ENCODE results near the gene UXS1. TPM values are rescaled to one million over a fixed set of nuclear protein-coding genes. Genes with fewer than 3 reads are reported as not detected.

Gene UXS1
- total and polyA plus RNA-seq, 2 donors (not counting 3 experiments of a cell fraction or from before 2014, with no cell fraction given): 34.2 to 43.2 TPM

DNA sequence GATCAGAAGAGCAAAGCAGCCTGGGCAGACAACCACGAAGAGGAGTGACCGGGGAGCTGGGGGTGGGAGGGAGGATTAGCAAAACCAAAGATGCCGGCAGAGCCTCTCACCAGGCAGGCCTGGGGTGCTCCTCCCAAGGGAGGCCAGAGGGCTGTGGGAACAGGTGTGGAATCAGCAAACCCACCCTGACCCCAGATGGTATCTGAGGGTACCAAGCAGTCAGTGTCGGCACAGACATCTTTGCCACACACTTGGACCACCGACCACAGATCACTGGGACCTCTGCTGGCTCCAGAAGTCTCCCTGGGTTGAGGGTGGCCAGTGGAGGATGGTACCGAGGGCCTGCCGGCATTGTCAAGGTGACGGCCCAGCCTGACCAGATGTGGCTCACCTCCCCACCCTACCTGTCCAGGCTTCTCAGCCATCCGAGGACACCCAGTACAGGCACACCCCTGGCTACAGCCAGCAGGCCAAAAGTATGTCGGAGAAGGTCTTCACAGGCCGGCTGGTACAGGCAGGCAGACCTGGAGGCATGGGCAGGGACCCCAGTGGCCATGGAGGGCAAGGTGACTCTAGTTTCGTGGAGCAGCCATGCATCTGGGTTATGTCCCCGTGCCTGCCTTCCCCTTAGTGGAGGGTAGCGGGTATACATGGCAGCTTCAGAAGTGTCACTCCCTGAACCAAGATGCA lies 82.1 kb downstream of the UXS1 start:
- Histone ChIP-seq H3K4me2 (ENCODE audit: insufficient read depth, low read length) (no peak overlapping the region), H3K27me3 (ENCODE audit: control insufficient read depth in 2 of 2, insufficient read depth in 2 of 2, low read length in 2 of 2) (no peaks in the 10 kb centered on the region), H2AFZ (ENCODE audit: low read depth, low read length) (no peak overlapping the region), H3K9me1 (replicated peaks; ENCODE audit: control insufficient read depth, extremely low read depth, insufficient read depth, low read length) (no peaks in the 10 kb centered on the region), H4K20me1 (replicated peaks; ENCODE audit: control insufficient read depth, extremely low read depth, insufficient read depth, low read length) (no peaks in the 10 kb centered on the region), H3K9me3 (replicated peaks; ENCODE audit: control insufficient read depth, insufficient read depth, low read length) (no peaks in the 10 kb centered on the region), H3K79me2 (ENCODE audit: control insufficient read depth, insufficient read depth, low read length) (no peaks in the 10 kb centered on the region), H3K4me1 (ENCODE audit: control insufficient read depth, extremely low read depth, insufficient read depth, low read length) (no peaks in the 10 kb centered on the region), H3K4me3 (replicated peaks in 1 of 3; ENCODE audit: insufficient read depth in 1 of 3, low read depth in 1 of 3, low read length in 3 of 3) (no peak overlapping the region), H3K27ac (ENCODE audit: insufficient read depth, low read depth, low read length) (no peak overlapping the region), H3K36me3 (ENCODE audit: control insufficient read depth in 2 of 2, extremely low read depth in 1 of 2, insufficient read depth in 2 of 2, low read length in 2 of 2) (peaks cover 0 to 6% of the 10 kb centered on the region in 2 experiments), H3K9ac (replicated peaks; ENCODE audit: extremely low read depth, insufficient read depth, low read length) (no peak overlapping the region)
- TF ChIP-seq POLR2AphosphoS5 (IDR thresholded peaks at IDR 0.05; ENCODE audit: insufficient read depth, low read depth, low read length) (no peak), MYC (IDR thresholded peaks at IDR 0.05; ENCODE audit: low read depth, low read length) (no peak), GATA2 (IDR thresholded peaks at IDR 0.05; ENCODE audit: insufficient read depth, insufficient read length, low read depth, low read length) (no peak), FOS (IDR thresholded peaks at IDR 0.05; ENCODE audit: borderline replicate concordance, insufficient read depth, low read length) (no peak), POLR2A (IDR thresholded peaks at IDR 0.05; ENCODE audit: low read depth, low read length) (no peak), EZH2 (IDR thresholded peaks at IDR 0.05; ENCODE audit: borderline replicate concordance, low read depth, low read length, severe bottlenecking) (no peak), JUN (IDR thresholded peaks at IDR 0.05; ENCODE audit: borderline replicate concordance, insufficient read depth, insufficient read length, low read depth) (no peak)
- TF ChIP-seq, protein P1, sequence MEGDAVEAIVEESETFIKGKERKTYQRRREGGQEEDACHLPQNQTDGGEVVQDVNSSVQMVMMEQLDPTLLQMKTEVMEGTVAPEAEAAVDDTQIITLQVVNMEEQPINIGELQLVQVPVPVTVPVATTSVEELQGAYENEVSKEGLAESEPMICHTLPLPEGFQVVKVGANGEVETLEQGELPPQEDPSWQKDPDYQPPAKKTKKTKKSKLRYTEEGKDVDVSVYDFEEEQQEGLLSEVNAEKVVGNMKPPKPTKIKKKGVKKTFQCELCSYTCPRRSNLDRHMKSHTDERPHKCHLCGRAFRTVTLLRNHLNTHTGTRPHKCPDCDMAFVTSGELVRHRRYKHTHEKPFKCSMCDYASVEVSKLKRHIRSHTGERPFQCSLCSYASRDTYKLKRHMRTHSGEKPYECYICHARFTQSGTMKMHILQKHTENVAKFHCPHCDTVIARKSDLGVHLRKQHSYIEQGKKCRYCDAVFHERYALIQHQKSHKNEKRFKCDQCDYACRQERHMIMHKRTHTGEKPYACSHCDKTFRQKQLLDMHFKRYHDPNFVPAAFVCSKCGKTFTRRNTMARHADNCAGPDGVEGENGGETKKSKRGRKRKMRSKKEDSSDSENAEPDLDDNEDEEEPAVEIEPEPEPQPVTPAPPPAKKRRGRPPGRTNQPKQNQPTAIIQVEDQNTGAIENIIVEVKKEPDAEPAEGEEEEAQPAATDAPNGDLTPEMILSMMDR (IDR thresholded peaks at IDR 0.05; ENCODE audit: extremely low read depth in 1 of 2, insufficient read depth in 1 of 2, low read depth in 1 of 2, low read length in 2 of 2): no peak
- TF ChIP-seq, protein P2, sequence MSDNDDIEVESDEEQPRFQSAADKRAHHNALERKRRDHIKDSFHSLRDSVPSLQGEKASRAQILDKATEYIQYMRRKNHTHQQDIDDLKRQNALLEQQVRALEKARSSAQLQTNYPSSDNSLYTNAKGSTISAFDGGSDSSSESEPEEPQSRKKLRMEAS (IDR thresholded peaks at IDR 0.05; ENCODE audit: insufficient read depth, insufficient read length): no peak
- no peak for FAIRE-seq
- BruUV-seq (replicated peaks): no TSS peak
- intact Hi-C loops (cut with micrococcal nuclease) (no loop called here), dilution Hi-C loops (cut with MboI; ENCODE audit: extremely low pct_ligation_motif_present, low sequenced_read_pairs) (no loop called here)
- CTCF ChIA-PET: interaction anchor here (1.4 kb wide), 1 partner anchor 81 kb away, joined by 4 read pairs; no protein-coding TSS in a partner anchor
- no peak for DNase-seq (ENCODE audit: low read depth, low spot score)
- POLR2A ChIA-PET: no interaction called here
